GM18502 (cell line): ENCODE data around the gene DEFB124.
"Not testable (repeated sequence)": the region's sequence is repeated elsewhere in the genome, so short reads cannot be mapped to it uniquely, and the experiment has no call there.

ENCODE experiments used
- ATAC-seq: cut with Tn5 transposase; IDR thresholded peaks from one replicate; pipeline ENCODE4 v1.9.1; 2021; ENCODE audit warnings: mild to moderate bottlenecking; ENCODE audit not compliant: unreplicated experiment, poor library complexity

The DEFB124 gene

GRCh38 chr20:31490752-31491151 is 15.8 kb upstream of the DEFB124 start:
- no peak for ATAC-seq

- ATAC-seq: no peak
Measured at GRCh38 chr20:31489152-31489551, 14.2 kb upstream of the DEFB124 start.

GRCh38 chr20:31488115-31488514 is 13.2 kb upstream of the DEFB124 start:
- ATAC-seq: no peak

- no peak for ATAC-seq
Measured at GRCh38 chr20:31485450-31486339, 10.8 kb upstream of the DEFB124 start.

GRCh38 chr20:31484001-31484400 is 9.1 kb upstream of the DEFB124 start:
- ATAC-seq: no peak

GRCh38 chr20:31476643-31477215 is 1.8 kb upstream of the DEFB124 start:
- no peak for ATAC-seq

GRCh38 chr20:31476294-31476585 is 1.3 kb upstream of the DEFB124 start:
- ATAC-seq: no peak

- ATAC-seq: no peak
Measured at GRCh38 chr20:31475472-31476293, 756 bp upstream of the DEFB124 start.

GRCh38 chr20:31474097-31474436 is 860 bp downstream of the DEFB124 start:
- ATAC-seq: no peak

- no peak for ATAC-seq
Measured at GRCh38 chr20:31473331-31474096, 1.4 kb downstream of the DEFB124 start.

- ATAC-seq: no peak
Measured at GRCh38 chr20:31472395-31473330, 2.3 kb downstream of the DEFB124 start.

GRCh38 chr20:31470946-31471345 is 4.0 kb downstream of the DEFB124 start:
- ATAC-seq: not testable (repeated sequence)

- no peak for ATAC-seq
Measured at GRCh38 chr20:31454361-31454760, 20.6 kb downstream of the DEFB124 start.

- ATAC-seq: no peak
Measured at GRCh38 chr20:31452575-31452974, 22.4 kb downstream of the DEFB124 start.

- no peak for ATAC-seq
Measured at GRCh38 chr20:31449511-31450414, 25.2 kb downstream of the DEFB124 start.

- no peak for ATAC-seq
Measured at GRCh38 chr20:31446084-31446819, 28.7 kb downstream of the DEFB124 start.

GRCh38 chr20:31440012-31440659 is 34.8 kb downstream of the DEFB124 start, which contains the start of gene DEFB123:
Gene DEFB123 (plus strand): TSS chr20:31440632. CDS start chr20:31440699, 67 bp downstream.
- ATAC-seq: no peak
